HepG2 (cell line): Measurements from ENCODE around the gene PRR12. TPM values are rescaled to one million over a fixed set of nuclear protein-coding genes. Genes with fewer than 3 reads are reported as not detected.

Experiments used
- GABPA ChIP-seq, 2 experiments: IDR thresholded peaks; 2 replicates each; pipeline ENCODE4 v1.6.1; 2011 to 2016; ENCODE audit warnings: low read depth in 2 of 2, low read length in 1 of 2, missing biosample characterization in 1 of 2, missing genetic modification characterization in 1 of 2
- GATA4 ChIP-seq: sonication (generic); IDR thresholded peaks from 2 replicates; pipeline ENCODE4 v1.6.1; 2016; ENCODE audit warnings: antibody characterized with exemption, low read depth, borderline replicate concordance
- RBAK ChIP-seq: sonication (generic); formaldehyde crosslinking; IDR thresholded peaks from 2 replicates; pipeline ENCODE4 v1.5.1; 2020; ENCODE audit warnings: mild to moderate bottlenecking, missing genetic modification reagents
- SNRNP70 ChIP-seq: fragments of 200-400 bp; formaldehyde crosslinking; IDR thresholded peaks from 2 replicates; pipeline ENCODE4 v1.6.1; 2017; ENCODE audit warnings: mild to moderate bottlenecking, low read depth, low read length, moderate library complexity
- SP2 ChIP-seq: sonication (generic); formaldehyde crosslinking; IDR thresholded peaks from 2 replicates; pipeline ENCODE4 v1.5.1; 2020; ENCODE audit warnings: mild to moderate bottlenecking, missing genetic modification reagents
- ZNF143 ChIP-seq: sonication (generic); formaldehyde crosslinking; IDR thresholded peaks from 2 replicates; pipeline ENCODE4 v1.4.0; 2020; ENCODE audit warnings: missing genetic modification reagents
- ZNF354B ChIP-seq: sonication (generic); formaldehyde crosslinking; IDR thresholded peaks from 2 replicates; pipeline ENCODE4 v1.8.0; 2022; ENCODE audit warnings: mild to moderate bottlenecking, missing genetic modification reagents
- ZNF703 ChIP-seq: sonication (generic); formaldehyde crosslinking; IDR thresholded peaks from 2 replicates; pipeline ENCODE4 v1.5.1; 2020; ENCODE audit warnings: missing genetic modification reagents, mild to moderate bottlenecking, moderate library complexity, borderline replicate concordance
- polyA plus RNA-seq, 8 experiments: library from polyadenylated mRNA; depleted of rRNA in 3 of 8; stranded (reverse) in 7 of 8; unstranded in 1 of 8; fragments of >200 nt; fragmentation: Illumina TruSeq in 4 of 8; extraction: Trizol in 4 of 8; gene quantifications; 2 replicates each; pipeline versions ENCODE4 v1.2.1 to v1.2.3, GENCODE V29; 2011 to 2016; ENCODE audit warnings: low read depth in 4 of 8, missing spikeins in 1 of 8, mixed read lengths in 1 of 8; ENCODE audit not compliant: insufficient read depth in 1 of 8
- total RNA-seq, 5 experiments: library from RNA; depleted of rRNA; stranded (reverse); fragments of >200 nt; fragmentation: Illumina TruSeq; extraction: Trizol; gene quantifications; 2 replicates each; pipeline ENCODE4 v1.2.3, GENCODE V29; 2016; ENCODE audit warnings: low read depth in 1 of 5
- TF ChIP-seq, protein P1 (sequence below): sonication (generic); formaldehyde crosslinking; IDR thresholded peaks from 2 replicates; pipeline ENCODE4 v1.8.0; 2022; ENCODE audit warnings: mild to moderate bottlenecking, missing genetic modification reagents; ENCODE audit not compliant: insufficient replicate concordance
- TF ChIP-seq, protein P2 (sequence below): IDR thresholded peaks from 2 replicates; pipeline ENCODE4 v1.6.1; 2012; ENCODE audit warnings: low read depth, low read length, improper control_type of control experiment
- TF ChIP-seq, protein P3 (sequence below): sonication (generic); formaldehyde crosslinking; IDR thresholded peaks from 2 replicates; pipeline ENCODE4 v1.4.0; 2020; ENCODE audit warnings: missing genetic modification reagents
- TF ChIP-seq, protein P4 (sequence below): sonication (generic); IDR thresholded peaks from 2 replicates; pipeline ENCODE4 v1.6.1; 2016; ENCODE audit warnings: low read depth, borderline replicate concordance
- TF ChIP-seq, protein P5 (sequence below): sonication (generic); formaldehyde crosslinking; IDR thresholded peaks from 2 replicates; pipeline ENCODE4 v1.5.1; 2020; ENCODE audit warnings: missing genetic modification reagents, mild to moderate bottlenecking, borderline replicate concordance
- TF ChIP-seq, protein P6 (sequence below): sonication (generic); formaldehyde crosslinking; IDR thresholded peaks from 2 replicates; pipeline ENCODE4 v1.8.1; 2023; ENCODE audit warnings: mild to moderate bottlenecking, moderate library complexity, missing genetic modification reagents
- TF ChIP-seq, protein P7 (sequence below): sonication (generic); formaldehyde crosslinking; IDR thresholded peaks from 2 replicates; pipeline ENCODE4 v1.4.0; 2020; ENCODE audit warnings: missing genetic modification reagents, borderline replicate concordance

The PRR12 gene
- total and polyA plus RNA-seq, 2 of the 13 experiments (the other 11 are each of a cell fraction or from before 2014, with no cell fraction given), result 0.62 to 1.5 TPM

DNA sequence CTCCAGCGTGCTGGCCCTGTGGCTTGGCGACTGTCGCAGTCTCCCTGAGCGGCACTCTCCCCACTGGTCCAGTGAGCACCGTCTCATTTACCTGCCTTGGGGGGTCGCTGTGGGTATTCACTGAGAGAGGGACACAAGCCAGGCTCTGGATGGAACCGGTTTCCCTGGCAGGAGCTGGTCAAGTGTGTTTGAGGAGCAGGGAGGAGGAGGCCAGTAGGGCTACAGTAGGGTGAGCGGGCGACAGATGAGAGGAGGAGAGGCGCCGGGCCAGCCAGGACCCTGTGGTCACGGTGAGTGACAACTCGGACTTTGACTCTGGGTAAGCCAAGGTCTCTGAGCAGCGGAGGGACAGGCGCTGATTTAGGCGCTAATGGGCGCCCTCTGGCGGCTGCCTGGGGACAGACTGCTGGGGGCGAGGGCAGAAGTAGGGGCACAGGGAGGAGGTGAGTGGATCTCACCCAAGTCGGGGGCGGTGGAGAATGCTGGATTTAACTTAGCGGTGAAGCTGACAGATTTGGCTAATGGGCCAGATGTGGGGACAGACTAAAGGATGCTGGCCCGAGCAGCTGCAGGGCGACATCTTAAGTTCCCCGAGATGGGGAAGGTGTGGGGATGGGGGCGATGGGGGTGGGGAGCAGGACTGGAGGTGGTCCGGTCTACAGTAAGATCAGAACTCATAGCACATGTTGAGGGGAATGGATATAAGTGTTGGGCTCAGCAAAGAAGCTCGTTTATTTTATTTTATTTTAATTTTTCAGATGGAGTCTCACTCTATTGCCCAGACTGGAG is 81.3 kb downstream of the PRR12 start (continued):
- TF ChIP-seq, protein P1, sequence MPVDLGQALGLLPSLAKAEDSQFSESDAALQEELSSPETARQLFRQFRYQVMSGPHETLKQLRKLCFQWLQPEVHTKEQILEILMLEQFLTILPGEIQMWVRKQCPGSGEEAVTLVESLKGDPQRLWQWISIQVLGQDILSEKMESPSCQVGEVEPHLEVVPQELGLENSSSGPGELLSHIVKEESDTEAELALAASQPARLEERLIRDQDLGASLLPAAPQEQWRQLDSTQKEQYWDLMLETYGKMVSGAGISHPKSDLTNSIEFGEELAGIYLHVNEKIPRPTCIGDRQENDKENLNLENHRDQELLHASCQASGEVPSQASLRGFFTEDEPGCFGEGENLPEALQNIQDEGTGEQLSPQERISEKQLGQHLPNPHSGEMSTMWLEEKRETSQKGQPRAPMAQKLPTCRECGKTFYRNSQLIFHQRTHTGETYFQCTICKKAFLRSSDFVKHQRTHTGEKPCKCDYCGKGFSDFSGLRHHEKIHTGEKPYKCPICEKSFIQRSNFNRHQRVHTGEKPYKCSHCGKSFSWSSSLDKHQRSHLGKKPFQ (CRISPR knock-in tag), result no peak
- TF ChIP-seq SP2 (CRISPR knock-in tag) (no peak; the same call in 1 of the 2 replicates), SNRNP70 (no peak), ZNF354B (CRISPR knock-in tag) (no peak), RBAK (no peak), GATA4 (no peak), GABPA (IDR thresholded peaks at IDR 0.05; ENCODE audit: low read depth, low read length) (no peak), GABPA (CRISPR knock-in tag; IDR thresholded peaks at IDR 0.05; ENCODE audit: low read depth) (0 out of 2 replicates have a peak, but pooled peaks have one; percentile 41), ZNF143 (CRISPR knock-in tag) (peak; percentile 62; the same call in 1 of the 2 replicates), ZNF703 (CRISPR knock-in tag) (no peak)
- TF ChIP-seq, protein P2, sequence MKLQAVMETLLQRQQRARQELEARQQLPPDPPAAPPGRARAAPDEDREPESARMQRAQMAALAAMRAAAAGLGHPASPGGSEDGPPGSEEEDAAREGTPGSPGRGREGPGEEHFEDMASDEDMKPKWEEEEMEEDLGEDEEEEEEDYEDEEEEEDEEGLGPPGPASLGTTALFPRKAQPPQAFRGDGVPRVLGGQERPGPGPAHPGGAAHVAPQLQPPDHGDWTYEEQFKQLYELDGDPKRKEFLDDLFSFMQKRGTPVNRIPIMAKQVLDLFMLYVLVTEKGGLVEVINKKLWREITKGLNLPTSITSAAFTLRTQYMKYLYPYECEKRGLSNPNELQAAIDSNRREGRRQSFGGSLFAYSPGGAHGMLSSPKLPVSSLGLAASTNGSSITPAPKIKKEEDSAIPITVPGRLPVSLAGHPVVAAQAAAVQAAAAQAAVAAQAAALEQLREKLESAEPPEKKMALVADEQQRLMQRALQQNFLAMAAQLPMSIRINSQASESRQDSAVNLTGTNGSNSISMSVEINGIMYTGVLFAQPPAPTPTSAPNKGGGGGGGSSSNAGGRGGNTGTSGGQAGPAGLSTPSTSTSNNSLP, result 0 out of 2 replicates have a peak, but pooled peaks have one; percentile 30
- TF ChIP-seq, protein P3, sequence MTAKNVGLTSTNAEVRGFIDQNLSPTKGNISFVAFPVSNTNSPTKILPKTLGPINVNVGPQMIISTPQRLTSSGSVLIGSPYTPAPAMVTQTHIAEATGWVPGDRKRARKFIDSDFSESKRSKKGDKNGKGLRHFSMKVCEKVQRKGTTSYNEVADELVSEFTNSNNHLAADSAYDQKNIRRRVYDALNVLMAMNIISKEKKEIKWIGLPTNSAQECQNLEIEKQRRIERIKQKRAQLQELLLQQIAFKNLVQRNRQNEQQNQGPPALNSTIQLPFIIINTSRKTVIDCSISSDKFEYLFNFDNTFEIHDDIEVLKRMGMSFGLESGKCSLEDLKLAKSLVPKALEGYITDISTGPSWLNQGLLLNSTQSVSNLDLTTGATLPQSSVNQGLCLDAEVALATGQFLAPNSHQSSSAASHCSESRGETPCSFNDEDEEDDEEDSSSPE (CRISPR knock-in tag), result peak; percentile 62; the same call in 1 of the 2 replicates
- TF ChIP-seq, protein P4, sequence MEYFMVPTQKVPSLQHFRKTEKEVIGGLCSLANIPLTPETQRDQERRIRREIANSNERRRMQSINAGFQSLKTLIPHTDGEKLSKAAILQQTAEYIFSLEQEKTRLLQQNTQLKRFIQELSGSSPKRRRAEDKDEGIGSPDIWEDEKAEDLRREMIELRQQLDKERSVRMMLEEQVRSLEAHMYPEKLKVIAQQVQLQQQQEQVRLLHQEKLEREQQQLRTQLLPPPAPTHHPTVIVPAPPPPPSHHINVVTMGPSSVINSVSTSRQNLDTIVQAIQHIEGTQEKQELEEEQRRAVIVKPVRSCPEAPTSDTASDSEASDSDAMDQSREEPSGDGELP, result peak; percentile 61; the same call in 1 of the 2 replicates
- TF ChIP-seq, protein P5, sequence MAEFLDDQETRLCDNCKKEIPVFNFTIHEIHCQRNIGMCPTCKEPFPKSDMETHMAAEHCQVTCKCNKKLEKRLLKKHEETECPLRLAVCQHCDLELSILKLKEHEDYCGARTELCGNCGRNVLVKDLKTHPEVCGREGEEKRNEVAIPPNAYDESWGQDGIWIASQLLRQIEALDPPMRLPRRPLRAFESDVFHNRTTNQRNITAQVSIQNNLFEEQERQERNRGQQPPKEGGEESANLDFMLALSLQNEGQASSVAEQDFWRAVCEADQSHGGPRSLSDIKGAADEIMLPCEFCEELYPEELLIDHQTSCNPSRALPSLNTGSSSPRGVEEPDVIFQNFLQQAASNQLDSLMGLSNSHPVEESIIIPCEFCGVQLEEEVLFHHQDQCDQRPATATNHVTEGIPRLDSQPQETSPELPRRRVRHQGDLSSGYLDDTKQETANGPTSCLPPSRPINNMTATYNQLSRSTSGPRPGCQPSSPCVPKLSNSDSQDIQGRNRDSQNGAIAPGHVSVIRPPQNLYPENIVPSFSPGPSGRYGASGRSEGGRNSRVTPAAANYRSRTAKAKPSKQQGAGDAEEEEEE (CRISPR knock-in tag), result no peak
- TF ChIP-seq, protein P6, sequence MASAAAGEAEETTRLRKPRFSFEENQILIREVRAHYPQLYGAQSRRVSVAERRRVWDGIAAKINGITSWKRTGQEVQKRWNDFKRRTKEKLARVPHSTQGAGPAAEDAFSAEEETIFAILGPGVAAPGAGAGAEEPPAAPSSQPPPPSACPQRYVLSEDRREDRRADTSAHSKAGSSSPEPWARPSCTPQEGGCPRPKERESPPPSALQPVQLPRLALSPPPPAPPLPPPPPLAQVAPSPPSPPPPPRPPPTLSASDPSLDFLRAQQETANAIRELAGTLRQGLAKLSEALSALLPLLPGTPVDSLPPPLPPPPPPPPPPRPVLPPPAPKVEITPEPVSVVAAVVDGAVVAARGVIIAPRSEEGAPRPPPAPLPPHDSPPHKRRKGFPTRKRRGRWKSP (CRISPR knock-in tag), result peak; percentile 79; the same call in 1 of the 2 replicates
- TF ChIP-seq, protein P7, sequence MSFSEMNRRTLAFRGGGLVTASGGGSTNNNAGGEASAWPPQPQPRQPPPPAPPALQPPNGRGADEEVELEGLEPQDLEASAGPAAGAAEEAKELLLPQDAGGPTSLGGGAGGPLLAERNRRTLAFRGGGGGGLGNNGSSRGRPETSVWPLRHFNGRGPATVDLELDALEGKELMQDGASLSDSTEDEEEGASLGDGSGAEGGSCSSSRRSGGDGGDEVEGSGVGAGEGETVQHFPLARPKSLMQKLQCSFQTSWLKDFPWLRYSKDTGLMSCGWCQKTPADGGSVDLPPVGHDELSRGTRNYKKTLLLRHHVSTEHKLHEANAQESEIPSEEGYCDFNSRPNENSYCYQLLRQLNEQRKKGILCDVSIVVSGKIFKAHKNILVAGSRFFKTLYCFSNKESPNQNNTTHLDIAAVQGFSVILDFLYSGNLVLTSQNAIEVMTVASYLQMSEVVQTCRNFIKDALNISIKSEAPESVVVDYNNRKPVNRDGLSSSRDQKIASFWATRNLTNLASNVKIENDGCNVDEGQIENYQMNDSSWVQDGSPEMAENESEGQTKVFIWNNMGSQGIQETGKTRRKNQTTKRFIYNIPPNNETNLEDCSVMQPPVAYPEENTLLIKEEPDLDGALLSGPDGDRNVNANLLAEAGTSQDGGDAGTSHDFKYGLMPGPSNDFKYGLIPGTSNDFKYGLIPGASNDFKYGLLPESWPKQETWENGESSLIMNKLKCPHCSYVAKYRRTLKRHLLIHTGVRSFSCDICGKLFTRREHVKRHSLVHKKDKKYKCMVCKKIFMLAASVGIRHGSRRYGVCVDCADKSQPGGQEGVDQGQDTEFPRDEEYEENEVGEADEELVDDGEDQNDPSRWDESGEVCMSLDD (CRISPR knock-in tag), result no peak
